Skeletal muscle tissue (tissue), 4 donors: ENCODE measurements around the gene C4orf50. TPM values are rescaled to one million over a fixed set of nuclear protein-coding genes. Genes with fewer than 3 reads are reported as not detected.

Source experiments
- H3K27ac ChIP-seq: one replicate; pipeline ENCODE4 v1.7.0; 2013; ENCODE audit warnings: mild to moderate bottlenecking, low read depth, low read length, inconsistent platforms
- H3K27me3 ChIP-seq, 3 donors: one replicate each; pipeline ENCODE4 v1.7.0; 2013; ENCODE audit warnings: low read length in 3 of 3; ENCODE audit not compliant: control insufficient read depth in 3 of 3, insufficient read depth in 3 of 3
- H3K36me3 ChIP-seq, 3 donors: one replicate each; pipeline ENCODE4 v1.7.0; 2013; ENCODE audit warnings: low read length in 3 of 3; ENCODE audit not compliant: control insufficient read depth in 3 of 3, insufficient read depth in 3 of 3
- H3K4me1 ChIP-seq, 3 donors: one replicate each; pipeline ENCODE4 v1.7.0; 2013; ENCODE audit warnings: low read length in 3 of 3, mild to moderate bottlenecking in 3 of 3; ENCODE audit not compliant: control insufficient read depth in 3 of 3, insufficient read depth in 3 of 3
- H3K4me3 ChIP-seq, 3 donors: one replicate each; pipeline ENCODE4 v1.7.0; 2013; ENCODE audit warnings: low read length in 3 of 3
- H3K9ac ChIP-seq, 3 donors: one replicate each; pipeline ENCODE4 v1.7.0; 2013; ENCODE audit warnings: low read length in 3 of 3, mild to moderate bottlenecking in 3 of 3, moderate library complexity in 2 of 3, low read depth in 1 of 3
- H3K9me3 ChIP-seq, 3 donors: one replicate each; pipeline ENCODE4 v1.7.0; 2013; ENCODE audit warnings: low read length in 3 of 3; ENCODE audit not compliant: control insufficient read depth in 3 of 3
- total RNA-seq: library from RNA; depleted of rRNA; stranded (reverse); fragments of >200 nt; gene quantifications from one replicate; pipeline ENCODE4 v1.2.3, GENCODE V29; 2014
- donor health status: Osteomylitis.

C4orf50 gene
- total RNA-seq, 1 donor from 2014 or later, result not detected

DNA sequence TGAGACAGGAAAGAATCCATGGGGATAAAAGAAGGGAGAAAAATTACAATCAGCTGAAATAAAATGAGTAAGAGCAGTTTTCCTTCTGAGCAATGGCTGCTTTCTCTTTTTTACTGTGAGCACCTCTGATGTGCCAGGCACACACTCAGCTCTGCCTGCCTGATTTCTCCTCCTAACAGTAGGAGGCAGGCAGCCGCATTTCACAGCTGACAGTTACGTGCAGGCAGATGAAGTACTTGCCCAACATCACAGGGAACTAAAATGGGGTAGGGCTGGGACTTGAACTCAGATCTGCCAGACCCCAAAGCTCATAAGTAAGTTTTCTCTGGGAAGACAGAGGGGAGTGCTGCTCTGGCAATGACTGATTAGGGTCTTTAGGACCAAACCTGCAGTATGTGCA, 54.6 kb downstream of the C4orf50 start:
- Histone ChIP-seq H3K4me1 (no peaks in the 10 kb centered on the region), H3K27me3 (peaks cover 14 to 47% (median 20%) of the 10 kb centered on the region in 3 donors), H3K9ac (no peak overlapping the region), H3K9me3 (no peaks in the 10 kb centered on the region), H3K27ac (no peak overlapping the region), H3K4me3 (no peak overlapping the region), H3K36me3 (no peaks in the 10 kb centered on the region)

DNA sequence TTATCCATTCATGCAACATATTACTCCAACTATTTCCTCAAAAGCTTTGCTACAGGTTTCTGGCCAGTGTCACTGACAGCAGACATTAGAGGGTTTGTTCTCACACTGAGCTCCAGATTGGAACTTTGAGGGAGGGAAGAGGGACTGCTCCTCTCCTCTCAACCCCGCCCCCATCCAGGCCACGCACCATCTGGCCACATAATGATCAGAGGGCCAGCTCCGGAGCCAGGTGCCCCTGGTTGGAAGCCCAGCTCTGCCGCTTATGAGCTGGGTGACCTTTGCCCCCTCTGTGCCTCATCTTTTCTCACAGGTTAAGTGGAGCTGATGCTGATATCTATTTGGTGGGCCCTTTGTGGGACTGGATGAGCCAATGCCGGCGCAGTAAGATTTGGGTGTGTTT, 55.8 kb downstream of the C4orf50 start:
- no peak overlapping the region for H3K9ac ChIP-seq
- no peak overlapping the region for H3K4me3 ChIP-seq
- no peak overlapping the region for H3K27ac ChIP-seq
- no peaks in the 10 kb centered on the region for H3K36me3 ChIP-seq
- H3K9me3 ChIP-seq, result no peaks in the 10 kb centered on the region
- no peaks in the 10 kb centered on the region for H3K4me1 ChIP-seq
- peaks cover 20 to 48% (median 20%) of the 10 kb centered on the region in 3 donors for H3K27me3 ChIP-seq

DNA sequence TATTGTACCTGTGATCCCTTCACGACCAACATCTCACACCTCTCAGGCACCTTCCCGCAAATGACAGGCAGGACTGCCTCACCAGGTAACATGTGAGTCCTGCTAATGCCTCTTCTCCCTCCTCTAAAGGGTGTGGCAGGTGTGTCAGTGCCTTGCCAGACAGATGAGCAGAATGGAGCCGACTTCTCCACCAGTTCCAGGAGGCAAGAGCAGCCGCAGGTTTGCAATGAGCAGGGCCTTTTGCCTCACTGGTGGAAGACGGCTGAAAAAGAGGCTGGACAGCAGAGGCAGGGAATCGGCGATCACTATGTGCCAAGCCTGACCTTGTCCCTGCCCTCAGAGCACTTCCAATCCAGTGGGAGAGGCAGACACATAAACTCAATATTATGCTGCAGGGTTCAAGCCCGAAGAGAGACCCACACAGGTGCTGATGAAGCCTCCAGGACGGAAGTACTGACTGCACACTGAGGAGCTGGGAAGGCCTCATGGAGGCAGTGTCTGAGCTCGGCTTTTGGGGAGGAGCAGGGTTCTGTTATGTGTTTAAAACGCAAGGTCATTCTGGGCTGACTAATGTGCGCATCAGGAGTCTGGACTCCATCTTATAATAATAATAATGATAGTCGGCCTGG, 57.9 kb downstream of the C4orf50 start:
- Histone ChIP-seq H3K9me3 (no peaks in the 10 kb centered on the region), H3K4me3 (no peak overlapping the region), H3K4me1 (peaks cover 0 to 3% (median 3%) of the 10 kb centered on the region in 3 donors), H3K27me3 (peaks cover 30 to 66% (median 33%) of the 10 kb centered on the region in 3 donors), H3K36me3 (no peaks in the 10 kb centered on the region), H3K27ac (no peak overlapping the region), H3K9ac (no peak overlapping the region)

DNA sequence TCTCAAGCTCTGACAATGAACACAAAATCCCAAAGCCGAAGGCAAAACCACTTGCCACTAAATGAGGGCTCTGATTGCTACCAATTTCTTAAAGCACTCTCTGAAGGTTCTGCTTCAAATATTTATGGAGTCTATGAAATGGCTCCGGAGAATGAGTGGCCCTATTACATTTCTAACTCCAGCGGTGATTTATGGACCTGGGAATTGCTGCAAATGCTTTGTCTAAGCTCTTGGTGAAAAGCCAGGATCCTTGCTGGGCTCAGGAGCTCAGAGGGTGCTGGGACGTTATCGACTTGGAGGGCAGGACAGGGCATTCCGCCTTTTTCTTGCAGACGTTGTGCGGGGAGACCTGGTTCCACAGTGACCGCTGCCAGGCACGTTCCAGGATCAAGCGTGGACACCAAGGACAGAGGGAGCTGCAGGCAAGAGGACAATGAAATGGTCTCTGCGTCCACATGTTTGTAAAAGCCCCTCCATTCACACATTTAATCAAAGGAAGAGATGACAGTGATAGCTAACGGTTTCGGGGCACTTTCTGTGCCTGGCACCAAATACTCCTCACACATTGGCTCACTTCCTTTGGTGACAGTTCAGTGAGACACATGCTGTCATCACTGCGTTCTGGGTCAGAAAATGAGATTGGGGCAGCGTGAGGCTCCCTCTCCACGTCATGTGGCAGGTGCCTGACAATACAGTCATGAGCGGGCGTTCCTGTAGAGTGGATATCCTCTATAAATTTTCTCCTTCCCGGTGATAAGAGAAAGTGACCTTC, 58.8 kb downstream of the C4orf50 start:
- Histone ChIP-seq H3K36me3 (no peaks in the 10 kb centered on the region), H3K4me3 (no peak overlapping the region), H3K27me3 (peaks cover 30 to 70% (median 38%) of the 10 kb centered on the region in 3 donors), H3K9ac (no peak overlapping the region), H3K27ac (no peak overlapping the region), H3K4me1 (peaks cover 0 to 3% (median 3%) of the 10 kb centered on the region in 3 donors), H3K9me3 (no peaks in the 10 kb centered on the region)

DNA sequence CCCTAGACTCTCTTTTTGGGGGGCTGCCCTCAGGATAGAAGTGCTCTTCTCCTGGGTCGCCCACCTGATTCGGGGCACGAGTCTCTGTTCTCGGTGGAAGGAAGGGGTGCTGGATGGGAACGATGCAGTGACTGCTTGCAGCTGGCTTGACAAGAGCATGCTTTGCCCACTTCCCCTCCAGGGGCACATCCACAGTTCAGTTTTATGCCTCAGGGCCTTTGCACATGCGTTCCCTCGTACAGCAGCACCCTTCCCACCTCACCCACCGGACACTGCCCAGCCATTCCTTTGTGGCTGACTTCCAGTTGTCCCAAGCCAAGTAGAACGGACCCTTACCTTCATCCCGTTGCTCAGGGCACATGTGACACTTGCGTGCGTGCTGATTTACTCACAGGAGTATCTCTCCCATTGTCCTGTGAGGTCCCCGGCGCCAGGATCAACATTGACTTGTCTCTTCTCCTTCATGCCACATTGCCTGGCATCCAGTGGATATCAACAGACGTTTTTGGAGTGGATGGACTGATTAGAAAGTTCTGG, 60.0 kb downstream of the C4orf50 start:
- Histone ChIP-seq H3K9me3 (no peaks in the 10 kb centered on the region), H3K27ac (no peak overlapping the region), H3K27me3 (peaks cover 33 to 74% (median 46%) of the 10 kb centered on the region in 3 donors), H3K4me1 (peaks cover 0 to 3% (median 3%) of the 10 kb centered on the region in 3 donors), H3K36me3 (no peaks in the 10 kb centered on the region), H3K9ac (no peak overlapping the region), H3K4me3 (no peak overlapping the region)

DNA sequence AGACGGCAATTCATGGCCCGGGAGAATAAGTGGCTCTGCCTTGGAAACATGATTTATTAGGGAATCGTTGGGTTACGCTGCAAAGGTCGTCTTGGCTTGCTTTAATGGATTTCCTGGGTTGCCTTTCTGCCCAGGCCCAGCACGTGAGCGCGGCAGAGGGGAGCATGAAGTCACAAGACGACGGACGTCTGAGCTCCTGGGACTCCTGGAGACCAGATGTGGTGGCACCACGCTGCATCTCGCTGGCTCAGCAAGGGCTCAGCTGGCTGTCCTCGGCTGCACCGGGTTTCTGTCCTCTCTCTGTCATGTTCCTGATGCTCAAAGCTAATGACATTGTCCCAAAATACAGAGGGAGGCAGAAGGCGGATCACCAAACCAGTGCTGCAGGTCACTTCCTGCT, 61.2 kb downstream of the C4orf50 start:
- Histone ChIP-seq H3K4me1 (peaks cover 0 to 3% (median 3%) of the 10 kb centered on the region in 3 donors), H3K4me3 (no peak overlapping the region), H3K27ac (no peak overlapping the region), H3K36me3 (no peaks in the 10 kb centered on the region), H3K9ac (no peak overlapping the region), H3K27me3 (peaks cover 32 to 78% (median 52%) of the 10 kb centered on the region in 3 donors), H3K9me3 (no peaks in the 10 kb centered on the region)

DNA sequence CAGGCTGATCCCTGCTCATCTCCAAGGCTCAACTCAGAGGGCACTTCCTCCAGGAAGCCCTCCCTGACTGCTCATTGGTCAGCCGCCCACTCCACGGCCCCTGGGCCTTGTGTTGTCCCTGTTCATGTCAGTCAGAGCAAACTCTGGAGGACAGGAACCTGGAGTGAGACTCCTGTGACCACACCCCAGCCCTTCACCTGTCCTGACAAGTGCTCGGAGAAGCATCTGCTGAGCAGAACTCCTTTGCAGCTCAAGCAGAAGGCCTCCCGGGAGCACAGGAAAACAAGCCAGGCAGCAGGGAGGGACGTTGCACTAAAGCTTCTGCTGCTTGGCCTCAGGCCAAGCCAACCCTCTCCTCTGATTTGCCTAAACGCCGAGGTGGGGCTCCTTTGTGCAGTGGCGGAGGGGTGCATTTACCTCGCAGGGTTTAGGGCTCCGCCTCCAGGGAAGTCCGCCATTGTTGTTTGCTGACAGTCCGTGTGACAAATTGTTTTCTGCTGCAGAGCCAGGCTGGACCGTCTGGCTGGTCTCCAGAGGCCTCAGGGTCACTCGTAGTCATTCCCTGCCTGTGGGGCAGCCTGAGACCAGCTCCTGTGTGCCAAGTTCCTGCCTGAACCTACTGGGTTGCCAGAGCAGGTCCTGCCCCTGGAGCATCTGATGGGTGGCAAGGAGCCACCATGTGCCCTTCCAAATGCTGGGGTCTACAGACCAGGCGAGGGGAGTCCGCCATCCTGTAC, 61.8 kb downstream of the C4orf50 start:
- H3K4me1 ChIP-seq, result peaks cover 0 to 3% (median 3%) of the 10 kb centered on the region in 3 donors
- no peaks in the 10 kb centered on the region for H3K36me3 ChIP-seq
- no peak overlapping the region for H3K4me3 ChIP-seq
- H3K9me3 ChIP-seq, result no peaks in the 10 kb centered on the region
- H3K27ac ChIP-seq, result no peak overlapping the region
- no peak overlapping the region for H3K9ac ChIP-seq
- H3K27me3 ChIP-seq, result peaks cover 25 to 76% (median 52%) of the 10 kb centered on the region in 3 donors

DNA sequence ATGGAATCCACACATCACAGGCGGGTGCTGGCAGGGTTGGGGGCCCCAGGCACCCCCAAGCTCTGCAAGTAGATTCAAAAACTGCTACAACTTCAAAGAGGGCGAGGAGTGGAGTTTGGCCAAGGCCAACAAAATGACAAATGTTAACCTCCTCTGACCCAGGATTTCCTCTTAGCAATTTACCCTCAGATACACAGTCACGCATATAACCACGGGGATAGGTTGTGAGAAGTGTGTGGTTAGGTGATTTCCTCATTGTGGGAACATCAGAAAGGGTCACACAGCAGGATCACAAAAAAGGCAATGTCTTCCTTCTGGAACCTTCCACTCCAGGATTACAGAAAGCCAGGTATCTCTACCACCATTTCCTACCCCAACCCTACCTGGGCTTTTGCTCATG, 62.4 kb downstream of the C4orf50 start:
- H3K27me3 ChIP-seq, result peaks cover 24 to 75% (median 52%) of the 10 kb centered on the region in 3 donors
- no peak overlapping the region for H3K9ac ChIP-seq
- no peak overlapping the region for H3K27ac ChIP-seq
- H3K36me3 ChIP-seq, result no peaks in the 10 kb centered on the region
- H3K4me3 ChIP-seq, result no peak overlapping the region
- H3K9me3 ChIP-seq, result no peaks in the 10 kb centered on the region
- peaks cover 0 to 3% (median 3%) of the 10 kb centered on the region in 3 donors for H3K4me1 ChIP-seq

DNA sequence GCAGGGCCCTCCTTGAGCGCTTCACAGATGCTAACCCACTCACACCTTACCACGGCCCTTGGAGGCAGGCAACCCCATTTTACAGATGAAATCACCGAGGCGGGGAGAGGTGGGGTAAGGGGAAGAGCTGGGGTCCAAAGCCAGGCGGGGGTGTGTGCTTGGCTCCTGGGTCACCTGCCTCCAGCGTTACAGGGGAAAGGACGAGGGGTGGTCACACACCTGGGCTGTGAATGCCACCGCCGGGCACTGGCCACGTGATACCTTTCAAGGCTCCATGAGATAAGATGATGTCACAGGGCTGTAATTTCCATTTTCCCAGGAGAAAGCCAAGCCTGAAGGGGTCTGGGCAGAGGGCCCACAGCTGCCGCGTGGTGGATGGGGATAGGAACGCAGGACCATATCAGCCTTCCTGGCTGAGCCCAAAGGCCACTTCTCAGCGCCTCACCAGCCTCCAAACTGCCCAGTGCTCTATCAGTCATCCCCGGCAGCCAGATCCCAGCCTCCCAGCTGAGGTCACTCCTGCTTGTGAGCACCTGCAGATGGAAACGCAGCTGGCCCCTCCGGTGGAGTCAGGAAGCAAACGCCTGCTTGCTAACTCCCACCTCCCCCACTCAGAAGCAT, 62.9 kb downstream of the C4orf50 start:
- H3K4me3 ChIP-seq, result no peak overlapping the region
- no peaks in the 10 kb centered on the region for H3K9me3 ChIP-seq
- peaks cover 0 to 3% (median 3%) of the 10 kb centered on the region in 3 donors for H3K4me1 ChIP-seq
- H3K9ac ChIP-seq, result no peak overlapping the region
- H3K36me3 ChIP-seq, result no peaks in the 10 kb centered on the region
- peaks cover 21 to 71% (median 51%) of the 10 kb centered on the region in 3 donors for H3K27me3 ChIP-seq
- no peak overlapping the region for H3K27ac ChIP-seq
